IgD-negative memory B cell (primary cell): ENCODE measurements around the gene PLEKHN1. TPM values are rescaled to one million over a fixed set of nuclear protein-coding genes. Genes with fewer than 3 reads are reported as not detected.
"Not testable (repeated sequence)": the region's sequence is repeated elsewhere in the genome, so short reads cannot be mapped to it uniquely, and the experiment has no call there.

Experiments
- H3K27ac Mint-ChIP-seq, 3 donors: one replicate each; pipeline ENCODE4 v1.8.0; 2020 to 2022; ENCODE audit warnings: mild to moderate bottlenecking in 3 of 3, mixed read lengths in 3 of 3, moderate library complexity in 1 of 3
- H3K27me3 Mint-ChIP-seq: one replicate; pipeline ENCODE4 v1.8.0; 2021; ENCODE audit warnings: mixed read lengths
- H3K36me3 Mint-ChIP-seq: one replicate; pipeline ENCODE4 v1.8.0; 2020; ENCODE audit warnings: mild to moderate bottlenecking, mixed read lengths
- H3K4me1 Mint-ChIP-seq, 3 donors: one replicate each; pipeline ENCODE4 v1.8.0; 2020 to 2022; ENCODE audit warnings: mixed read lengths in 3 of 3, mild to moderate bottlenecking in 1 of 3
- H3K4me3 Mint-ChIP-seq, 4 donors: one replicate each; pipeline ENCODE4 v1.8.0; 2020 to 2022; ENCODE audit warnings: mild to moderate bottlenecking in 4 of 4, mixed read lengths in 4 of 4, moderate library complexity in 3 of 4
- H3K9me3 Mint-ChIP-seq, 3 donors: one replicate each; pipeline ENCODE4 v1.8.0; 2020 to 2021; ENCODE audit warnings: mixed read lengths in 3 of 3, mild to moderate bottlenecking in 1 of 3
- polyA plus RNA-seq: library from polyadenylated mRNA; unstranded; fragments of 300-500 nt; fragmentation: Illumina TruSeq; gene quantifications from one replicate; pipeline ENCODE4 v1.2.3, GENCODE V29; 2021

PLEKHN1 gene
- polyA plus RNA-seq, 1 donor from 2014 or later: 0.14 TPM

GRCh38 chr1:944341-945325 lies 21.6 kb upstream of the PLEKHN1 start:
- H3K4me3 Mint-ChIP-seq: peak overlapping the region in 1 of 4 donors; percentile 39
- H3K36me3 Mint-ChIP-seq: peaks cover 9% of the 10 kb centered on the region
- no peaks in the 10 kb centered on the region for H3K9me3 Mint-ChIP-seq
- no peak overlapping the region for H3K27ac Mint-ChIP-seq
- H3K4me1 Mint-ChIP-seq: peaks cover 0 to 6% (median 0%) of the 10 kb centered on the region in 3 donors
- H3K27me3 Mint-ChIP-seq: peaks cover 8% of the 10 kb centered on the region

GRCh38 chr1:945688-946556 lies 20.4 kb upstream of the PLEKHN1 start:
- Mint-ChIP-seq H3K4me1 (peaks cover 0 to 2% (median 0%) of the 10 kb centered on the region in 3 donors), H3K27ac (no peak overlapping the region), H3K9me3 (no peaks in the 10 kb centered on the region), H3K4me3 (no peak overlapping the region), H3K36me3 (peaks cover 9% of the 10 kb centered on the region), H3K27me3 (peaks cover 3% of the 10 kb centered on the region)

GRCh38 chr1:946811-947210 lies 19.5 kb upstream of the PLEKHN1 start:
- not testable (repeated sequence) for H3K27ac Mint-ChIP-seq, H3K4me1 Mint-ChIP-seq, H3K9me3 Mint-ChIP-seq, H3K4me3 Mint-ChIP-seq, H3K27me3 Mint-ChIP-seq
- H3K36me3 Mint-ChIP-seq: peaks cover 12% of the 10 kb centered on the region

- H3K36me3 Mint-ChIP-seq: peaks cover 12% of the 10 kb centered on the region
- no peaks in the 10 kb centered on the region for H3K4me1 Mint-ChIP-seq
- no peak overlapping the region for H3K4me3 Mint-ChIP-seq
- no peak overlapping the region for H3K27ac Mint-ChIP-seq
- no peaks in the 10 kb centered on the region for H3K9me3 Mint-ChIP-seq
- no peaks in the 10 kb centered on the region for H3K27me3 Mint-ChIP-seq
These were observed 18.3 kb upstream of the PLEKHN1 start for GRCh38 chr1:947958-948357.

- H3K9me3 Mint-ChIP-seq: no peaks in the 10 kb centered on the region
- H3K27me3 Mint-ChIP-seq: no peaks in the 10 kb centered on the region
- H3K4me3 Mint-ChIP-seq: no peak overlapping the region
- H3K36me3 Mint-ChIP-seq: peaks cover 17% of the 10 kb centered on the region
- H3K4me1 Mint-ChIP-seq: no peaks in the 10 kb centered on the region
- H3K27ac Mint-ChIP-seq: no peak overlapping the region
These were observed 16.0 kb upstream of the PLEKHN1 start for GRCh38 chr1:950268-950667.

- Mint-ChIP-seq H3K9me3 (no peaks in the 10 kb centered on the region), H3K36me3 (peaks cover 15% of the 10 kb centered on the region), H3K27ac (no peak overlapping the region), H3K4me1 (no peaks in the 10 kb centered on the region), H3K27me3 (no peaks in the 10 kb centered on the region), H3K4me3 (no peak overlapping the region)
These were observed 15.4 kb upstream of the PLEKHN1 start for GRCh38 chr1:950881-951280.

GRCh38 chr1:951364-951763 lies 14.9 kb upstream of the PLEKHN1 start:
- Mint-ChIP-seq H3K9me3 (no peaks in the 10 kb centered on the region), H3K27me3 (no peaks in the 10 kb centered on the region), H3K4me3 (peak overlapping the region in 1 of 4 donors; percentile 10), H3K36me3 (peaks cover 13% of the 10 kb centered on the region), H3K27ac (no peak overlapping the region), H3K4me1 (no peaks in the 10 kb centered on the region)

- H3K27ac Mint-ChIP-seq: no peak overlapping the region
- no peak overlapping the region for H3K4me3 Mint-ChIP-seq
- no peaks in the 10 kb centered on the region for H3K4me1 Mint-ChIP-seq
- H3K27me3 Mint-ChIP-seq: no peaks in the 10 kb centered on the region
- peaks cover 11% of the 10 kb centered on the region for H3K36me3 Mint-ChIP-seq
- H3K9me3 Mint-ChIP-seq: no peaks in the 10 kb centered on the region
These were observed 14.1 kb upstream of the PLEKHN1 start for GRCh38 chr1:952201-952600.

GRCh38 chr1:952603-953002 lies 13.7 kb upstream of the PLEKHN1 start:
- Mint-ChIP-seq H3K27ac (no peak overlapping the region), H3K9me3 (no peaks in the 10 kb centered on the region), H3K4me1 (peaks cover 2% of the 10 kb centered on the region in 3 donors), H3K4me3 (no peak overlapping the region), H3K27me3 (no peaks in the 10 kb centered on the region), H3K36me3 (peaks cover 11% of the 10 kb centered on the region)

GRCh38 chr1:953524-954320 lies 12.6 kb upstream of the PLEKHN1 start:
- Mint-ChIP-seq H3K9me3 (no peaks in the 10 kb centered on the region), H3K36me3 (peaks cover 13% of the 10 kb centered on the region), H3K4me3 (peak overlapping the region in 2 of 4 donors; percentile 17 to 75), H3K4me1 (peaks cover 4 to 10% (median 7%) of the 10 kb centered on the region in 3 donors), H3K27ac (no peak overlapping the region), H3K27me3 (no peaks in the 10 kb centered on the region)

GRCh38 chr1:954927-955326 lies 11.4 kb upstream of the PLEKHN1 start:
- peaks cover 4 to 10% (median 7%) of the 10 kb centered on the region in 3 donors for H3K4me1 Mint-ChIP-seq
- H3K4me3 Mint-ChIP-seq: peak overlapping the region in 2 of 4 donors; percentile 58 to 75
- no peaks in the 10 kb centered on the region for H3K9me3 Mint-ChIP-seq
- peak overlapping the region in 1 of 3 donors; percentile 73 for H3K27ac Mint-ChIP-seq
- peaks cover 13% of the 10 kb centered on the region for H3K36me3 Mint-ChIP-seq
- H3K27me3 Mint-ChIP-seq: no peaks in the 10 kb centered on the region

- H3K4me3 Mint-ChIP-seq: peak overlapping the region in 2 of 4 donors; percentile 58 to 75
- H3K27ac Mint-ChIP-seq: peak overlapping the region in 1 of 3 donors; percentile 73
- peaks cover 13% of the 10 kb centered on the region for H3K36me3 Mint-ChIP-seq
- H3K4me1 Mint-ChIP-seq: peaks cover 4 to 10% (median 7%) of the 10 kb centered on the region in 3 donors
- no peaks in the 10 kb centered on the region for H3K9me3 Mint-ChIP-seq
- no peaks in the 10 kb centered on the region for H3K27me3 Mint-ChIP-seq
These were observed 10.8 kb upstream of the PLEKHN1 start for GRCh38 chr1:955474-955873.

- Mint-ChIP-seq H3K9me3 (no peaks in the 10 kb centered on the region), H3K27ac (no peak overlapping the region), H3K27me3 (no peaks in the 10 kb centered on the region), H3K36me3 (peaks cover 10% of the 10 kb centered on the region), H3K4me1 (peaks cover 4 to 10% (median 7%) of the 10 kb centered on the region in 3 donors), H3K4me3 (peak overlapping the region in 3 of 4 donors; percentile 54 to 77 (median 75))
These were observed 9.6 kb upstream of the PLEKHN1 start for GRCh38 chr1:956636-957035.
